Retinal pigment epithelial cell (primary cell): ENCODE results near the gene EEF1AKMT2.
"Not testable (repeated sequence)": the region's sequence is repeated elsewhere in the genome, so short reads cannot be mapped to it uniquely, and the experiment has no call there.

Source experiments
- DNase-seq: peaks from one replicate; pipeline ENCODE4 v3.0.0-alpha.2; 2010; ENCODE audit warnings: low read depth
- H3K4me3 ChIP-seq: 2 replicates; pipeline ENCODE4 v1.5.1; 2011; ENCODE audit warnings: mild to moderate bottlenecking, low read length, control low read depth, moderate library complexity
- TF ChIP-seq, protein P1 (sequence below): conservative IDR thresholded peaks from 2 replicates; pipeline ENCODE4 v1.5.1; 2011; ENCODE audit warnings: low read depth, low read length, control low read depth, inconsistent platforms

EEF1AKMT2 gene

GRCh38 chr10:124826262-124826661, 34.6 kb upstream of the EEF1AKMT2 start:
- DNase-seq, result no peak
- TF ChIP-seq, protein P1, sequence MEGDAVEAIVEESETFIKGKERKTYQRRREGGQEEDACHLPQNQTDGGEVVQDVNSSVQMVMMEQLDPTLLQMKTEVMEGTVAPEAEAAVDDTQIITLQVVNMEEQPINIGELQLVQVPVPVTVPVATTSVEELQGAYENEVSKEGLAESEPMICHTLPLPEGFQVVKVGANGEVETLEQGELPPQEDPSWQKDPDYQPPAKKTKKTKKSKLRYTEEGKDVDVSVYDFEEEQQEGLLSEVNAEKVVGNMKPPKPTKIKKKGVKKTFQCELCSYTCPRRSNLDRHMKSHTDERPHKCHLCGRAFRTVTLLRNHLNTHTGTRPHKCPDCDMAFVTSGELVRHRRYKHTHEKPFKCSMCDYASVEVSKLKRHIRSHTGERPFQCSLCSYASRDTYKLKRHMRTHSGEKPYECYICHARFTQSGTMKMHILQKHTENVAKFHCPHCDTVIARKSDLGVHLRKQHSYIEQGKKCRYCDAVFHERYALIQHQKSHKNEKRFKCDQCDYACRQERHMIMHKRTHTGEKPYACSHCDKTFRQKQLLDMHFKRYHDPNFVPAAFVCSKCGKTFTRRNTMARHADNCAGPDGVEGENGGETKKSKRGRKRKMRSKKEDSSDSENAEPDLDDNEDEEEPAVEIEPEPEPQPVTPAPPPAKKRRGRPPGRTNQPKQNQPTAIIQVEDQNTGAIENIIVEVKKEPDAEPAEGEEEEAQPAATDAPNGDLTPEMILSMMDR, result no peak
- no peak overlapping the region for H3K4me3 ChIP-seq

DNA sequence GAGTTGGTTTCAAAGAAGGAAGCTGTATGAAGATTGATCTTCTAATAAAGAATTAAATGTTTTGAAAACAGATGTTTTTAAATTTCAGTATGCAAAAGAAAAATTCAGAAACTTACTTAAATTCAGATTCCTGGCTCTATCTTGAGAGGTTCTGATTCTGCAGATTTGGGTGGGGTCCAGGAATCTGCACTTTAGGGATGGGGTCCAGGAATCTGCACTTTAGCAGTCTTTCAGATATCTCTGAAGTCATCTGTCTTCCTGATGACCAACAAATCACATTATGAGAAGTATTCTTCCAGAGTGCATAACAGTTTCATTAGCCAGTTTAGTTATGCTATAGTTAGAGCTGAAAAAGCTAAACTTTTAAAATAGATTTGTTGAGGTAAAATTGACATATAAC, 34.0 kb upstream of the EEF1AKMT2 start:
- no peak overlapping the region for H3K4me3 ChIP-seq
- TF ChIP-seq, protein P1, result no peak
- DNase-seq, result no peak

DNA sequence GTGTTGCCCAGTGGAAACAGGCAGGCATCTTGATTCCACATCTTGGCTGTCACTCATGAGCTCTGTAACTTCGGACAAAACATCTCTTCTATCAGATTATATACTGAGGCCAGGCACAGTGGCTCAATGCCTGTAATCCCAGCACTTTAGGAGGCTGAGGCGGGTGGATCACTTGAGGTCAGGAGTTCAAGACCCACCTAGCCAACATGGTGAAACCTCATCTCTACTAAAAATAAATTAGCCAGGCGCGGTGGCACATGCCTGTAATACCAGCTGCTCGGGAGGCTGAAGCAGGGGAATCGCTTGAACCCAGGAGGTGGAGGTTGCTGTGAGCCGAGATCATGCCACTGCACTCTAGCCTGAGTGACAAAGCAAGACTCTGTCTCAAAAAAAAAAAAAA, 33.2 kb upstream of the EEF1AKMT2 start:
- DNase-seq, H3K4me3 ChIP-seq: not testable (repeated sequence)

DNA sequence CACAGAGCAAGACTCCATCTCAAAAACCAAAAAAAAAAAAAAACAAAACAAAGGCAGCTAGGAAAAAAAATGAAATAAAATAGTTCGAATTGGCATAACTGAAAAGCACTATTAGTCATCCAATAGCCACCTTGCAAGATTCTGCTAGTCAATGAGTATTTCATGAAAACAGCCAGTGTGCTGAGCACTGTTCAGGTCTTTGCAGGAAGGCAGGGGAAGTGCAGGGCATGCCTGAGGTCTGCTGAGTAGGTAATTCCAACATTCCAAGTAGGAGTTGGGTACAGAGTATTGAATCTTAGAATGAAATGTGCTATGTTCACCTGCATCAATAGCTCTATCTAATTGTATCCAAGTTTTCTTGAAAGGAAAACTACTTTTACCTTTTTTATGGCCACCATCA, 32.8 kb upstream of the EEF1AKMT2 start:
- H3K4me3 ChIP-seq, result no peak overlapping the region
- TF ChIP-seq, protein P1, result no peak
- DNase-seq, result no peak

DNA sequence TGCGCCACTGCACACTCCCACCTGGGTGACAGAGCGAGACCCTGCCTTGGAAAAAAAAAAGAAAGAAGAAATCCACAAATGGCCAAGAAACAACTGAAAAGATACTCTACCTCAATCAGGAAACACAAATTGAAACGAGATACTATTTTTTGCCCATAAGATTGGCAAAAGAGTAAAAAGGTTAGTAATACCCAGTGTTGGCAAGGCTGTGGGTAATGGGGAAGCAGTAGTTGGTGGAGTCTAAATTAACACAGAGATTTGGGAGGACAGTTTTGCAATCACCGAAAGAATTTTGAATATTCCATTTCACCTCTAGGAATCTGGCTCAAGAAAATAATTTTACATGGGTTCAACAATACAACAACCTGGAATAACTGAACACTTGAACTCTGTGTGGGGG, 29.8 kb upstream of the EEF1AKMT2 start:
- DNase-seq, result no peak
- H3K4me3 ChIP-seq, result no peak overlapping the region
- TF ChIP-seq, protein P1, result no peak

GRCh38 chr10:124820121-124820520, 28.4 kb upstream of the EEF1AKMT2 start:
- no peak for DNase-seq
- H3K4me3 ChIP-seq, result no peak overlapping the region
- TF ChIP-seq, protein P1, result no peak

- no peak for DNase-seq
- peak overlapping the region; percentile 84 for H3K4me3 ChIP-seq
- TF ChIP-seq, protein P1, result no peak
Measured at GRCh38 chr10:124802313-124802675, 10.6 kb upstream of the EEF1AKMT2 start.

DNA sequence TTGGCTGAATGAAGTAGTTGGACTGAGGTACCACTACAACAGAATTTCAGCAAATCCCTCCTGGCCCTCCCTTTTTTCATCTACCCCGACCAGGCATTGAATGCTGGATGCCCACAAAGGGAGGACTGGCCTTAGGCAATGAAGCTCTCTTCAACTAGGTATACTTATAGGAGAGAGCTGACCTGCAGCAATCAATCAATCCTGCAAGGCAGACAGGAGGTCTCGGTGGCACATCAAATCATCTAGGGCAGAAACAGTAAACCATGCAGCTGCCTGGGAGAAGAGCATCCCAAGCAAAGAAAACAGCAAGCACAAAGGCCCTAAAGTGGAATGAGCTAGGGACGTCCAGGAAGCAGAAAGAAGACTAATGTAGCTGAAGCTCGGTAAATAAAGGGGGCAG, 7.5 kb upstream of the EEF1AKMT2 start:
- TF ChIP-seq, protein P1, result no peak
- no peak overlapping the region for H3K4me3 ChIP-seq
- DNase-seq, result no peak
